Testis (tissue), 3 donors: Measurements from ENCODE around the gene ZNF304. TPM values are rescaled to one million over a fixed set of nuclear protein-coding genes. Genes with fewer than 3 reads are reported as not detected.
A peak's percentile ranks its signal among the peaks of the same experiment; 100 is the strongest.

Experiments
- DNase-seq: peaks from one replicate; pipeline ENCODE4 v3.0.0-alpha.2; 2019
- H3K27ac ChIP-seq, 2 donors: fragments of 200-600 bp; sonication (generic); one replicate each; pipeline ENCODE4 v1.5.1; 2019
- H3K27me3 ChIP-seq: fragments of 200-600 bp; sonication (generic); one replicate; pipeline ENCODE4 v1.5.1; 2019
- H3K36me3 ChIP-seq: fragments of 200-600 bp; sonication (generic); one replicate; pipeline ENCODE4 v1.5.1; 2017; ENCODE audit warnings: low read depth; ENCODE audit errors: missing control alignments
- H3K4me1 ChIP-seq: fragments of 200-600 bp; sonication (generic); one replicate; pipeline ENCODE4 v1.5.1; 2019
- H3K4me3 ChIP-seq, 2 donors: fragments of 200-600 bp; sonication (generic); one replicate each; pipeline ENCODE4 v1.5.1; 2017 to 2019
- H3K9me3 ChIP-seq: fragments of 200-600 bp; sonication (generic); one replicate; pipeline ENCODE4 v1.5.1; 2017
- CTCF ChIP-seq, 3 experiments: fragments of 450-650 bp in 2 of 3; fragments of 200-600 bp in 1 of 3; sonication (generic) in 1 of 3; IDR thresholded peaks; one replicate each; pipeline ENCODE4 v1.5.1; 2016 to 2019; ENCODE audit warnings: antibody characterized with exemption in 3 of 3, mild to moderate bottlenecking in 2 of 3, moderate library complexity in 1 of 3
- POLR2A ChIP-seq: fragments of 450-650 bp; IDR thresholded peaks from one replicate; pipeline ENCODE4 v1.6.1; 2017; ENCODE audit warnings: antibody characterized with exemption, mild to moderate bottlenecking, moderate library complexity
- WGBS, 2 donors: methylation state at CpG; one replicate each; pipeline ENCODE4 v1.1.5; 2018; 5-methylcytosine and 5-hydroxymethylcytosine counted together
- intact Hi-C: fragments of 100-400 bp; cut with DNase I; formaldehyde crosslinking; loops from one replicate; pipeline ENCODE4 v1.15.1; 2023; ENCODE audit warnings: low total_unique reads
- polyA plus RNA-seq: library from polyadenylated mRNA; stranded (reverse); fragments of 350-450 nt; fragmentation: Illumina TruSeq; extraction: RNeasy Lipid Tissue Mini Kit (QIAGEN cat#74804); gene quantifications from one replicate; pipeline ENCODE4 v1.2.3, GENCODE V29; 2014; ENCODE audit warnings: low read depth, low replicate concordance; ENCODE audit not compliant: insufficient read depth
- total RNA-seq, 2 donors: library from RNA; depleted of rRNA; stranded (reverse); fragments of >200 nt; gene quantifications; one replicate each; pipeline ENCODE4 v1.2.3, GENCODE V29; 2016

ZNF304 gene
- total and polyA plus RNA-seq, 3 donors from 2014 or later = 9.5 to 11.4 (median 10.8) TPM

- Histone ChIP-seq H3K4me3 (no peak overlapping the region), H3K4me1 (peaks cover 6% of the 10 kb centered on the region), H3K27me3 (no peaks in the 10 kb centered on the region), H3K27ac (no peak overlapping the region), H3K36me3 (no peaks in the 10 kb centered on the region), H3K9me3 (no peaks in the 10 kb centered on the region)
- WGBS, 2 donors = 92 to 97% methylated on average over 4 of the region's 4 CpGs
- DNase-seq = no peak
- no peak for TF ChIP-seq CTCF (IDR thresholded peaks at IDR 0.05)
- TF ChIP-seq POLR2A = no peak
- intact Hi-C loops = no loop called here
Measured at GRCh38 chr19:57355916-57356315, 4.8 kb downstream of the ZNF304 start.

- intact Hi-C loops = no loop called here
- Histone ChIP-seq H3K27me3 (no peaks in the 10 kb centered on the region), H3K4me1 (peaks cover 7% of the 10 kb centered on the region), H3K4me3 (no peak overlapping the region), H3K9me3 (no peaks in the 10 kb centered on the region), H3K27ac (no peak overlapping the region), H3K36me3 (no peaks in the 10 kb centered on the region)
- WGBS, 2 donors = 93% methylated on average over 5 of the region's 5 CpGs
- TF ChIP-seq CTCF (IDR thresholded peaks at IDR 0.05) = no peak
- TF ChIP-seq POLR2A = no peak
- DNase-seq = no peak
Measured at GRCh38 chr19:57357406-57357805, 6.3 kb downstream of the ZNF304 start.

- Histone ChIP-seq H3K27ac (no peak overlapping the region), H3K27me3 (no peaks in the 10 kb centered on the region), H3K4me1 (peaks cover 10% of the 10 kb centered on the region), H3K9me3 (no peaks in the 10 kb centered on the region), H3K36me3 (no peaks in the 10 kb centered on the region), H3K4me3 (no peak overlapping the region)
- intact Hi-C loops = no loop called here
- no peak for DNase-seq
- TF ChIP-seq CTCF (IDR thresholded peaks at IDR 0.05) (no peak), POLR2A (no peak)
Measured at GRCh38 chr19:57359300-57359699, 8.2 kb downstream of the ZNF304 start.

GRCh38 chr19:57362419-57362818 lies 11.3 kb downstream of the ZNF304 start:
- no peaks in the 10 kb centered on the region for H3K36me3 ChIP-seq

More at GRCh38 chr19:57362419-57362818, 11.3 kb downstream of the ZNF304 start:
- no peaks in the 10 kb centered on the region for H3K27me3 ChIP-seq
- peak overlapping the region; percentile 73 to 96 for H3K27ac ChIP-seq
- peaks cover 13% of the 10 kb centered on the region for H3K4me1 ChIP-seq
- DNase-seq = no peak
- no peaks in the 10 kb centered on the region for H3K9me3 ChIP-seq
- no peak for TF ChIP-seq CTCF (IDR thresholded peaks at IDR 0.05)
- TF ChIP-seq POLR2A = no peak
- WGBS, 2 donors = 38 to 46% methylated on average over 2 of the region's 2 CpGs
- peak overlapping the region in 1 of 2 donors; percentile 98 for H3K4me3 ChIP-seq
- intact Hi-C loops = no loop called here
